CD14-positive monocyte (primary cell): ENCODE data around the gene IFTAP. TPM values are rescaled to one million over a fixed set of nuclear protein-coding genes. Genes with fewer than 3 reads are reported as not detected.

Experiments
- DNase-seq, 3 donors: peaks; one replicate each; pipeline ENCODE4 v3.0.0-alpha.2; 2011 to 2022
- H2AFZ ChIP-seq: 2 replicates; pipeline ENCODE4 v1.6.0; 2012; ENCODE audit warnings: mild to moderate bottlenecking, low read depth, low read length, inconsistent platforms; ENCODE audit not compliant: insufficient read depth, poor library complexity, severe bottlenecking
- H3K27ac ChIP-seq, 2 donors: 1 replicate in 1 of 2; 2 replicates in 1 of 2; pipeline ENCODE4 v1.5.1; 2012 to 2013; ENCODE audit warnings: low read length in 2 of 2, control low read depth in 1 of 2, inconsistent platforms in 1 of 2, low read depth in 1 of 2, mild to moderate bottlenecking in 1 of 2
- H3K27me3 ChIP-seq, 2 donors: one replicate each; pipeline versions ENCODE4 v1.6.0 to v1.6.1; 2011 to 2013; ENCODE audit warnings: low read length in 2 of 2; ENCODE audit not compliant: control insufficient read depth in 2 of 2, insufficient read depth in 2 of 2
- H3K36me3 ChIP-seq, 2 donors: replicated peaks in 1 of 2; 1 replicate in 1 of 2; 2 replicates in 1 of 2; pipeline versions ENCODE4 v1.5.1 to v1.6.1; 2012 to 2013; ENCODE audit warnings: low read length in 2 of 2, control low read depth in 1 of 2, inconsistent platforms in 1 of 2, mild to moderate bottlenecking in 1 of 2; ENCODE audit not compliant: insufficient read depth in 2 of 2, control insufficient read depth in 1 of 2
- H3K4me1 ChIP-seq, 2 donors: 1 replicate in 1 of 2; 2 replicates in 1 of 2; pipeline versions ENCODE4 v1.5.1 to v1.6.1; 2012 to 2013; ENCODE audit warnings: low read length in 2 of 2, control low read depth in 1 of 2, inconsistent platforms in 1 of 2, mild to moderate bottlenecking in 1 of 2, moderate library complexity in 1 of 2; ENCODE audit not compliant: insufficient read depth in 2 of 2, control insufficient read depth in 1 of 2
- H3K4me2 ChIP-seq: replicated peaks from 2 replicates; pipeline ENCODE3; 2012; ENCODE audit warnings: low read length, moderate library complexity, mild to moderate bottlenecking; ENCODE audit not compliant: poor library complexity, severe bottlenecking; ENCODE audit errors: extremely low read depth
- H3K4me3 ChIP-seq, 3 experiments: fragments of 200-600 bp in 1 of 3; sonication (generic) in 1 of 3; replicated peaks in 1 of 3; 1 replicate in 2 of 3; 2 replicates in 1 of 3; pipeline ENCODE4 v1.5.1; 2011 to 2013; ENCODE audit warnings: low read length in 3 of 3, mild to moderate bottlenecking in 3 of 3, control low read depth in 2 of 3, low read depth in 2 of 3, inconsistent platforms in 1 of 3, moderate library complexity in 1 of 3
- H3K79me2 ChIP-seq: 2 replicates; pipeline ENCODE4 v1.6.0; 2012; ENCODE audit warnings: mild to moderate bottlenecking, control low read depth, inconsistent platforms, low read length, moderate library complexity; ENCODE audit not compliant: insufficient read depth
- H3K9ac ChIP-seq: 2 replicates; pipeline ENCODE4 v1.6.0; 2017; ENCODE audit warnings: low read length, mild to moderate bottlenecking; ENCODE audit not compliant: insufficient read depth, poor library complexity, severe bottlenecking
- H3K9me3 ChIP-seq, 2 donors: replicated peaks in 1 of 2; 1 replicate in 1 of 2; 2 replicates in 1 of 2; pipeline versions ENCODE4 v1.5.1 to v1.6.1; 2012 to 2013; ENCODE audit warnings: low read length in 2 of 2, control low read depth in 1 of 2; ENCODE audit not compliant: control insufficient read depth in 1 of 2, insufficient read depth in 1 of 2
- H4K20me1 ChIP-seq: 2 replicates; pipeline ENCODE4 v1.6.0; 2012; ENCODE audit warnings: mild to moderate bottlenecking, low read length, control low read depth, moderate library complexity; ENCODE audit not compliant: insufficient read depth
- H3K27ac Mint-ChIP-seq, 7 donors: one replicate each; pipeline ENCODE4 v1.8.0; 2020; ENCODE audit warnings: mild to moderate bottlenecking in 7 of 7, mixed read lengths in 7 of 7, moderate library complexity in 6 of 7, inconsistent platforms in 2 of 7
- H3K27me3 Mint-ChIP-seq, 3 donors: one replicate each; pipeline ENCODE4 v1.8.0; 2021 to 2022; ENCODE audit warnings: low read depth in 3 of 3, mild to moderate bottlenecking in 3 of 3, mixed read lengths in 3 of 3, moderate library complexity in 3 of 3, inconsistent platforms in 1 of 3
- H3K36me3 Mint-ChIP-seq, 2 donors: one replicate each; pipeline ENCODE4 v1.8.0; 2020; ENCODE audit warnings: mixed read lengths in 2 of 2, inconsistent platforms in 1 of 2, mild to moderate bottlenecking in 1 of 2
- H3K4me1 Mint-ChIP-seq: one replicate; pipeline ENCODE4 v1.8.0; 2020; ENCODE audit warnings: mild to moderate bottlenecking, mixed read lengths
- H3K4me3 Mint-ChIP-seq, 2 donors: one replicate each; pipeline ENCODE4 v1.8.0; 2020; ENCODE audit warnings: mild to moderate bottlenecking in 2 of 2, mixed read lengths in 2 of 2, moderate library complexity in 1 of 2
- H3K9me3 Mint-ChIP-seq, 7 donors: one replicate each; pipeline ENCODE4 v1.8.0; 2020 to 2022; ENCODE audit warnings: mixed read lengths in 7 of 7, mild to moderate bottlenecking in 6 of 7, moderate library complexity in 6 of 7, inconsistent platforms in 2 of 7
- CTCF ChIP-seq: fragments of 200-600 bp; IDR thresholded peaks from one replicate; pipeline ENCODE4 v1.8.0; 2022; ENCODE audit warnings: antibody characterized with exemption, mild to moderate bottlenecking
- WGBS: methylation state at CpG from one replicate; pipeline ENCODE4 v1.1.5; 2013; ENCODE audit warnings: missing lambda C conversion rate; ENCODE audit not compliant: insufficient coverage; 5-methylcytosine and 5-hydroxymethylcytosine counted together
- intact Hi-C, 2 donors: fragments of 100-400 bp; cut with micrococcal nuclease; formaldehyde crosslinking; loops; one replicate each; pipeline versions ENCODE4 v1.15.0 to v1.15.1; 2023
- polyA plus RNA-seq, 3 donors: library from polyadenylated mRNA; depleted of rRNA in 1 of 3; unstranded in 2 of 3; stranded (reverse) in 1 of 3; fragments of 300-500 nt in 2 of 3; fragments of >200 nt in 1 of 3; fragmentation: Illumina TruSeq in 2 of 3; gene quantifications; 1 replicate in 2 of 3; 2 replicates in 1 of 3; pipeline ENCODE4 v1.2.3, GENCODE V29; 2012 to 2021

IFTAP gene
- polyA plus RNA-seq, 3 donors = 5.0 to 18.7 (median 13.9) TPM

GRCh38 chr11:36628141-36628540, 33.8 kb downstream of the IFTAP start:
- Mint-ChIP-seq H3K27ac (no peak overlapping the region), H3K9me3 (no peaks in the 10 kb centered on the region), H3K36me3 (no peaks in the 10 kb centered on the region), H3K4me1 (peaks cover 6% of the 10 kb centered on the region), H3K4me3 (no peak overlapping the region), H3K27me3 (no peaks in the 10 kb centered on the region)
- Histone ChIP-seq H3K27me3 (no peaks in the 10 kb centered on the region), H3K4me1 (no peaks in the 10 kb centered on the region), H3K9me3 (no peaks in the 10 kb centered on the region), H2AFZ (no peak overlapping the region), H3K4me3 (no peak overlapping the region), H3K4me2 (no peak overlapping the region), H4K20me1 (no peaks in the 10 kb centered on the region), H3K36me3 (no peaks in the 10 kb centered on the region), H3K79me2 (no peaks in the 10 kb centered on the region), H3K27ac (no peak overlapping the region), H3K9ac (no peak overlapping the region)
- 100% methylated on average over 4 of the region's 5 CpGs for WGBS
- TF ChIP-seq CTCF = no peak
- no peak for DNase-seq
- intact Hi-C loops = no loop called here

GRCh38 chr11:36628765-36629244, 34.5 kb downstream of the IFTAP start:
- Histone ChIP-seq H3K36me3 (no peaks in the 10 kb centered on the region), H3K4me3 (no peak overlapping the region), H3K9ac (no peak overlapping the region), H3K27ac (no peak overlapping the region), H3K4me2 (no peak overlapping the region), H3K4me1 (no peaks in the 10 kb centered on the region), H2AFZ (no peak overlapping the region), H4K20me1 (no peaks in the 10 kb centered on the region), H3K27me3 (no peaks in the 10 kb centered on the region), H3K79me2 (no peaks in the 10 kb centered on the region), H3K9me3 (no peaks in the 10 kb centered on the region)
- no peak for TF ChIP-seq CTCF
- no peaks in the 10 kb centered on the region for H3K36me3 Mint-ChIP-seq
- intact Hi-C loops = no loop called here
- no peak overlapping the region for H3K4me3 Mint-ChIP-seq
- peaks cover 6% of the 10 kb centered on the region for H3K4me1 Mint-ChIP-seq
- no peak overlapping the region for H3K27ac Mint-ChIP-seq
- H3K9me3 Mint-ChIP-seq = no peaks in the 10 kb centered on the region
- H3K27me3 Mint-ChIP-seq = no peaks in the 10 kb centered on the region
- DNase-seq = no peak
- 97% methylated on average over 4 of the region's 4 CpGs for WGBS
